Hematopoietic multipotent progenitor cell treated with erythropoietin and hydrocortisone succinate and interleukin-3 and kit ligand, for 17 days (in vitro differentiated cells): Measurements from ENCODE around the gene NRXN3.

Source experiments
- DNase-seq: peaks from one replicate; pipeline ENCODE4 v3.0.0-alpha.2; 2015; ENCODE audit warnings: low spot score

Gene NRXN3

GRCh38 chr14:79418649-79419415 lies 1248.7 kb downstream of the NRXN3 start:
- no peak for DNase-seq

- DNase-seq = no peak
These were observed 1249.6 kb downstream of the NRXN3 start for GRCh38 chr14:79419571-79420327.

- no peak for DNase-seq
These were observed 1250.6 kb downstream of the NRXN3 start for GRCh38 chr14:79420725-79421124.

- DNase-seq = no peak
These were observed 1251.6 kb downstream of the NRXN3 start for GRCh38 chr14:79421811-79422210.

GRCh38 chr14:79424462-79424861 lies 1254.3 kb downstream of the NRXN3 start:
- no peak for DNase-seq

GRCh38 chr14:79426103-79426755 lies 1256.1 kb downstream of the NRXN3 start:
- DNase-seq = no peak

- DNase-seq = no peak
These were observed 1262.5 kb downstream of the NRXN3 start for GRCh38 chr14:79432640-79433039.

GRCh38 chr14:79436335-79436734 lies 1266.2 kb downstream of the NRXN3 start:
- no peak for DNase-seq

GRCh38 chr14:79437951-79438350 lies 1267.8 kb downstream of the NRXN3 start:
- no peak for DNase-seq

- DNase-seq = no peak
These were observed 1268.6 kb downstream of the NRXN3 start for GRCh38 chr14:79438696-79439342.

GRCh38 chr14:79442786-79443185 lies 1272.6 kb downstream of the NRXN3 start:
- no peak for DNase-seq

GRCh38 chr14:79443602-79444001 lies 1273.4 kb downstream of the NRXN3 start:
- DNase-seq = no peak

- DNase-seq = no peak
These were observed 1278.8 kb downstream of the NRXN3 start for GRCh38 chr14:79448960-79449359.

GRCh38 chr14:79451601-79452000 lies 1281.4 kb downstream of the NRXN3 start:
- no peak for DNase-seq

GRCh38 chr14:79453276-79453675 lies 1283.1 kb downstream of the NRXN3 start:
- no peak for DNase-seq

- no peak for DNase-seq
These were observed 1294.3 kb downstream of the NRXN3 start for GRCh38 chr14:79464468-79464867.

GRCh38 chr14:79465651-79466050 lies 1295.5 kb downstream of the NRXN3 start:
- no peak for DNase-seq

- DNase-seq = no peak
These were observed 1296.9 kb downstream of the NRXN3 start for GRCh38 chr14:79466938-79467527.

- DNase-seq = no peak
These were observed 1297.7 kb downstream of the NRXN3 start for GRCh38 chr14:79467835-79468234.

- DNase-seq = no peak
These were observed 1298.3 kb downstream of the NRXN3 start for GRCh38 chr14:79468486-79468885.

GRCh38 chr14:79473651-79474050 lies 1303.5 kb downstream of the NRXN3 start:
- DNase-seq = no peak
